Right atrium auricular region (tissue), 2 donors: ENCODE results near the gene FOXL2. TPM values are rescaled to one million over a fixed set of nuclear protein-coding genes. Genes with fewer than 3 reads are reported as not detected.
A peak's percentile ranks its signal among the peaks of the same experiment; 100 is the strongest.

Experiments
- DNase-seq: peaks from one replicate; pipeline ENCODE4 v3.0.0-alpha.2; 2019; ENCODE audit warnings: low spot score
- H3K27ac ChIP-seq, 2 donors: fragments of 200-600 bp; sonication (generic); 1 replicate in 1 of 2; 2 replicates in 1 of 2; pipeline ENCODE4 v1.5.1; 2016 to 2019
- H3K27me3 ChIP-seq, 2 donors: fragments of 200-600 bp; sonication (generic); one replicate each; pipeline versions ENCODE4 v1.5.1 to v1.6.0; 2017 to 2019
- H3K36me3 ChIP-seq: fragments of 200-600 bp; sonication (generic); one replicate; pipeline ENCODE4 v1.5.1; 2016
- H3K4me1 ChIP-seq, 2 donors: fragments of 200-600 bp; sonication (generic); one replicate each; pipeline versions ENCODE4 v1.5.1 to v1.6.0; 2017 to 2019
- H3K4me3 ChIP-seq, 2 donors: fragments of 200-600 bp; sonication (generic); 1 replicate in 1 of 2; 2 replicates in 1 of 2; pipeline ENCODE4 v1.5.1; 2017 to 2019; ENCODE audit warnings: mild to moderate bottlenecking in 1 of 2, moderate library complexity in 1 of 2
- H3K9me3 ChIP-seq, 2 donors: fragments of 200-600 bp; sonication (generic); one replicate each; pipeline ENCODE4 v1.5.1; 2019
- CTCF ChIP-seq, 2 donors: fragments of 200-600 bp; sonication (generic); IDR thresholded peaks; one replicate each; pipeline ENCODE4 v1.5.1; 2019; ENCODE audit warnings: antibody characterized with exemption in 2 of 2
- total RNA-seq, 2 donors: library from RNA; depleted of rRNA; stranded (reverse); fragments of >200 nt; gene quantifications; one replicate each; pipeline ENCODE4 v1.1.0, GENCODE V29; 2016

Gene FOXL2
- total RNA-seq, 2 donors from 2014 or later, result not detected

- no peaks in the 10 kb centered on the region for H3K36me3 ChIP-seq
- DNase-seq, result no peak
- peak in 1 of 2 donors; percentile 48 for TF ChIP-seq CTCF (IDR thresholded peaks at IDR 0.05)
- no peak overlapping the region for H3K27ac ChIP-seq
- no peak overlapping the region for H3K4me3 ChIP-seq
- peaks cover 0 to 58% of the 10 kb centered on the region in 2 donors for H3K4me1 ChIP-seq
- H3K9me3 ChIP-seq, result no peaks in the 10 kb centered on the region
- H3K27me3 ChIP-seq, result peaks cover 77 to 88% of the 10 kb centered on the region in 2 donors
Observed at GRCh38 chr3:138941259-138941885, 5.6 kb downstream of the FOXL2 start.

- Histone ChIP-seq H3K36me3 (no peaks in the 10 kb centered on the region), H3K27ac (no peak overlapping the region), H3K9me3 (no peaks in the 10 kb centered on the region), H3K4me3 (no peak overlapping the region), H3K4me1 (peaks cover 0 to 57% of the 10 kb centered on the region in 2 donors), H3K27me3 (peaks cover 76 to 82% of the 10 kb centered on the region in 2 donors)
- no peak for TF ChIP-seq CTCF (IDR thresholded peaks at IDR 0.05)
- no peak for DNase-seq
Observed at GRCh38 chr3:138940446-138940845, 6.5 kb downstream of the FOXL2 start.

- peaks cover 69 to 74% of the 10 kb centered on the region in 2 donors for H3K27me3 ChIP-seq
- no peaks in the 10 kb centered on the region for H3K36me3 ChIP-seq
- no peak overlapping the region for H3K27ac ChIP-seq
- no peak for DNase-seq
- peaks cover 0 to 50% of the 10 kb centered on the region in 2 donors for H3K4me1 ChIP-seq
- TF ChIP-seq CTCF (IDR thresholded peaks at IDR 0.05), result no peak
- H3K9me3 ChIP-seq, result no peaks in the 10 kb centered on the region
- H3K4me3 ChIP-seq, result no peak overlapping the region
Observed at GRCh38 chr3:138939561-138940241, 7.2 kb downstream of the FOXL2 start.

- Histone ChIP-seq H3K9me3 (no peaks in the 10 kb centered on the region), H3K4me1 (peaks cover 0 to 44% of the 10 kb centered on the region in 2 donors), H3K27ac (no peak overlapping the region), H3K36me3 (no peaks in the 10 kb centered on the region), H3K27me3 (peaks cover 62 to 67% of the 10 kb centered on the region in 2 donors), H3K4me3 (no peak overlapping the region)
- DNase-seq, result no peak
- TF ChIP-seq CTCF (IDR thresholded peaks at IDR 0.05), result no peak
Observed at GRCh38 chr3:138938877-138939560, 7.9 kb downstream of the FOXL2 start.

- H3K4me1 ChIP-seq, result peaks cover 0 to 44% of the 10 kb centered on the region in 2 donors
- H3K36me3 ChIP-seq, result no peaks in the 10 kb centered on the region
- DNase-seq, result no peak
- no peaks in the 10 kb centered on the region for H3K9me3 ChIP-seq
- peaks cover 57 to 60% of the 10 kb centered on the region in 2 donors for H3K27me3 ChIP-seq
- H3K27ac ChIP-seq, result no peak overlapping the region
- H3K4me3 ChIP-seq, result no peak overlapping the region
- no peak for TF ChIP-seq CTCF (IDR thresholded peaks at IDR 0.05)
Observed at GRCh38 chr3:138938056-138938876, 8.7 kb downstream of the FOXL2 start.
